ENCODE measurements around the gene DNAI2.

The DNAI2 gene

DNA sequence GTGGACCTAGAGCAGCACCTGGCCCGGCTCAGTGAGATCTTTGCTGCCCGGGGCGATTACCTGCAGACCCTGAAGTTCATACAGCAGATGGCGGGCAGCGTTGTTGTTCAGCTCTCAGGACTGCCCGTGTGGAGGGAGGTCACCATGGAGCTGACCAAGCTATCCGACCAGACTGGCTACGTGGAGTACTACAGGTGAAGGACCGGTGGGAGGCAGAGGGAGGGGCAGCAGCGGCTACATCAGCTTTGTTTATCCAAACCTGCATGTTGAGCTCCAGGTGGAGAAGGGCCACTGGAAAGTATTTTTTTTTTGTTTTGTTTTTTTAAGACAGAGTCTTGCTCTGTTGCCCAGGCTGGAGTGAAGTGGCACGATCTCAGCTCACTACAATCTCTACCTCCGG is 36.7 kb upstream of the DNAI2 start:
- DNase-seq (ENCODE audit: low read depth): no peak
- TF ChIP-seq, protein P1, sequence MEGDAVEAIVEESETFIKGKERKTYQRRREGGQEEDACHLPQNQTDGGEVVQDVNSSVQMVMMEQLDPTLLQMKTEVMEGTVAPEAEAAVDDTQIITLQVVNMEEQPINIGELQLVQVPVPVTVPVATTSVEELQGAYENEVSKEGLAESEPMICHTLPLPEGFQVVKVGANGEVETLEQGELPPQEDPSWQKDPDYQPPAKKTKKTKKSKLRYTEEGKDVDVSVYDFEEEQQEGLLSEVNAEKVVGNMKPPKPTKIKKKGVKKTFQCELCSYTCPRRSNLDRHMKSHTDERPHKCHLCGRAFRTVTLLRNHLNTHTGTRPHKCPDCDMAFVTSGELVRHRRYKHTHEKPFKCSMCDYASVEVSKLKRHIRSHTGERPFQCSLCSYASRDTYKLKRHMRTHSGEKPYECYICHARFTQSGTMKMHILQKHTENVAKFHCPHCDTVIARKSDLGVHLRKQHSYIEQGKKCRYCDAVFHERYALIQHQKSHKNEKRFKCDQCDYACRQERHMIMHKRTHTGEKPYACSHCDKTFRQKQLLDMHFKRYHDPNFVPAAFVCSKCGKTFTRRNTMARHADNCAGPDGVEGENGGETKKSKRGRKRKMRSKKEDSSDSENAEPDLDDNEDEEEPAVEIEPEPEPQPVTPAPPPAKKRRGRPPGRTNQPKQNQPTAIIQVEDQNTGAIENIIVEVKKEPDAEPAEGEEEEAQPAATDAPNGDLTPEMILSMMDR (IDR thresholded peaks at IDR 0.05; ENCODE audit: insufficient read depth, low read depth, low read length, missing control alignments): no peak
- H3K4me3 ChIP-seq (ENCODE audit: low read length): no peak overlapping the region

DNA sequence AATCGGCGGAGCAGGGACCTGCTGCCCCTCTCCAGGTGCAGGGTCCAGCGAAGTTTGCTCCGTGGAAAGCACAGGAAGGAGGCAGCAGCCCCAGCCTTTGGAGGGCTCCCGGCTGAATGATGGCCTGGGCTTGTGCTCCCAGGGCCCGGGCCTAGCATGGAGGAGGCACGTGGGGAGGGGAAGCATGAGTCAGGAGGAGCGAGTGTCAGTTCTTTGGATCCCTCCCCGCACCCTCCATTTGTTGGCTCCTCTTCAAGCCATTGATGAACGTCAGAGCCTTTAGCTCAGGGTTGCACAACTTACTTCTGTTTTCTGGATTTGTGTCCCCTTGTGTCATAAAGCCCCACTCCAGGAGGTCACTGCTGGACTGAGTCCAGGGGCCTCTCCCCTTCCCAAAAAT is 34.9 kb upstream of the DNAI2 start:
- TF ChIP-seq, protein P1 (IDR thresholded peaks at IDR 0.05; ENCODE audit: insufficient read depth, low read depth, low read length, missing control alignments): no peak
- H3K4me3 ChIP-seq (ENCODE audit: low read length): no peak overlapping the region
- no peak for DNase-seq (ENCODE audit: low read depth)

DNA sequence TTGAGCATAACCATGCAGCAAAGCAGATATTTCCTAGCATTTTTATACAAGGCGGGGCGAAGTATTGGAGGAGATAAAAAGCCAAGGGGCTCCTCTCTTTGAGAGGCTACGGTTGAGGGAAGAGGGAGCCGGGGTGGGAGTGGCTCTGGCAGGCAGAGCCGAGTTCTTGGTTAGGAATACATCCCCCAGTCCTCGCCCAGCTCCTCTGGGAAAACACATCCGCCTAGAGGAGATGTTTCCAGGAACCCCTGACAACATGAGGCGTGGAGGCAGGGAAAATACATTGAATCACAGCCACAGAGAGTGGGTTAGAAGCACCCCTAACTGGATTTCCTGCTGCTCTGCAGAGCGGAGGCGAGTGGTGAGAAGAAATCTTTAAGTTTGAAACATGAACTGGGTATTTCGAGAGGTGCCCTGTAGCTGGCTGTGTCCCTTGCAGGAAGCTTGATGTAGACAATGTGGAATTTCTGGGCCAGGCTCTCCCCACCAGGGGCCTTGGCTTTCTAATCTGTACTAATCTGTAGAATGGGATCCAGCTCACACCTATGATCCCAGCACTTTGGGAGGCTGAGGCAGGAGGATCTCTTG is 33.3 kb upstream of the DNAI2 start:
- no peak for DNase-seq (ENCODE audit: low read depth)
- no peak overlapping the region for H3K4me3 ChIP-seq (ENCODE audit: low read length)
- TF ChIP-seq, protein P1 (IDR thresholded peaks at IDR 0.05; ENCODE audit: insufficient read depth, low read depth, low read length, missing control alignments): no peak

DNA sequence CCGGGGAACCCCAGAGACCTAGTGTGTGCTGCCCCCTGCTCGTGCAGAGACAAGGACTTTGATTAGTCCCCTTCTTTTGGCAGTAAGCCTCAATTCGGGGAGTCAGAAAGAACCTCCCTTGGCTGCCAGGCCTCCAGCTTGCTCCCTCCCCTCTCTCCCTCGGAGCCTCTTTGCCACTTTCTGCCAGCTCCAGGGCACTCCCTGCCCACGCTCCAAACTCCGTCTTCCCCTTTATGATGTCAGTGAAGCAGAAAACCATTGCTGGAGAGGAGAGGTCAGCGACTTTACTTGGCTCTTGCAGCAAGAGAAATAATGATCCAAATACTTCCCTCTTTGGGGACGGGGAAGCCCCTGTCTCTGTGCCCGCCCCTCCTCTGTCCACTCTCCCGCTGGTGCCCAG is 32.6 kb upstream of the DNAI2 start:
- no peak overlapping the region for H3K4me3 ChIP-seq (ENCODE audit: low read length)
- TF ChIP-seq, protein P1 (IDR thresholded peaks at IDR 0.05; ENCODE audit: insufficient read depth, low read depth, low read length, missing control alignments): no peak
- DNase-seq (ENCODE audit: low read depth): no peak

DNA sequence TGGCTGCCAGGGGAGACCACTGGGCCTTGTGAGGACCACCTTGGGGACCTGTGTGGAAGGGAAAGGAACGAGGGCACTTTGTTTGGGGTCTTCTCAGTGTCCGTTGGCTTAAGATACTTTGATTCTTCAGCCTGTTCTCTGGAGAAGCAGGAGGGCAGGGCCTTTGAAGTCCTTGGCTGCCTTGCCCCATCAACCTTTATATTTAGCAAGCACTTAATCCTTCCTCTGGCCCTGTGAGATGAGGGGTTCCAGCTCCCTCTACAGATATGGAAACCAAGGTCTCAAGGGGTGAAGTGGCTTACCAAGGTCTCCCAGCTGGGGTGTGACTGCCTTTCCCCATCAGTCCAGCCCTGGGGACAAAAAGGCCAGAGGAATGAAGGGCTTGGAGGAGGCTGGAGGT is 32.2 kb upstream of the DNAI2 start:
- TF ChIP-seq, protein P1 (IDR thresholded peaks at IDR 0.05; ENCODE audit: insufficient read depth, low read depth, low read length, missing control alignments): no peak
- DNase-seq (ENCODE audit: low read depth): no peak
- H3K4me3 ChIP-seq (ENCODE audit: low read length): no peak overlapping the region

DNA sequence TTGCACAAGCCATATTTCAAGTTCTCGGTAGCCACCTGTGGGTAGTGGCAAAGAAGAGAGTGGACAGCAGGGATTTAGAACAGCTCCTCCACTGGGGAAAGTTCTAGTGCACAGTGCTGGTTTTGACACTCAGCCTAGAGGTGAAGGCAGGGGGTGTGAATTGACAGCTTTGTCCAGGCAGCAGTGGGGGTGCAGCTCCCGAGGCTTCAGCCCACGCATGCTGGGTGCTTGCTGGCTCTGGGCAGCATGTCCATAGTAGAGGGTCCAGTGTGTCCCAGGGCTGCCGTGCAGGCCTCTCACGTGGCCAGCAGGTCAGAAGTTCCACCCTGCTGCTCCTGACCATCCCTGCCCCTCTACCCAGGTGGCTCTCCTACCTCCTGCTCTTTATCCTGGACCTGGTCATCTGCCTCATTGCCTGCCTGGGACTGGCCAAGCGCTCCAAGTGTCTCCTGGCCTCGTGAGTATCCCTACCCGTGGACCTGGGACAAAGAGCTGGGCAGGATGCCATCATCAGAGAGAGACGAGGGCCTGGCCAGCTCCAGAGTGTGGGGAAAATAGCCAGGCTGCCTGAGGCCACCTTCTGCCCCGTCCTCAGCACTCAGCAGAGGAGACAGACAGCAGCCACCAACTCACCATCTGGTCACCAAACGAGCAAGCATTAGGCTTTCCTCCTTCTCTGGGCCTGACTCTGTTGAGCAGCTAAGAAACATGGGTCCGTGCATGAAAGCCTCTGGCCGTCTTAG is 30.9 kb upstream of the DNAI2 start:
- no peak for DNase-seq (ENCODE audit: low read depth)
- TF ChIP-seq, protein P1 (IDR thresholded peaks at IDR 0.05; ENCODE audit: insufficient read depth, low read depth, low read length, missing control alignments): no peak
- no peak overlapping the region for H3K4me3 ChIP-seq (ENCODE audit: low read length)

DNA sequence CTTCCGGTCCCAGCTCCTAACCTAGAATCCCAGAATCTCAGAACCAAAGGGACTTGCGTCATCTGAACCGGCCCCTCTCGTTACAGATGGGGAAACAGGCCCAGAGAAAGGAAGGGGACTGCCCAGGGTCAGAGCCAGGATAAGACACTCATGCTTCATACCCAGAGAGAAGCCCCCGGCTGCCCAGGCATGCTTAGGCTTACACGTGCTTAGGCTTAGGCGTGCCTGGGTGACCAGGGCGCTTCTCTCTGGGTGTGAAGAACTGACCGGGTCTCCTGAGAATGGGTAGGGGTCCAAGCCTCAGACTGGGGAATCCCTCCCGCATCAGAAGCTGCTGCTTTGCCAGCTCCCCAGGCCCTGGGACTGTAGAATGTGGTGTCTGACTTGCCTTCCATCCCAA is 29.9 kb upstream of the DNAI2 start:
- TF ChIP-seq, protein P1 (IDR thresholded peaks at IDR 0.05; ENCODE audit: insufficient read depth, low read depth, low read length, missing control alignments): no peak
- H3K4me3 ChIP-seq (ENCODE audit: low read length): no peak overlapping the region
- DNase-seq (ENCODE audit: low read depth): no peak

All from epithelial cell of esophagus (primary cell).